ENCODE results near the gene FBXL5.

The FBXL5 gene

DNA sequence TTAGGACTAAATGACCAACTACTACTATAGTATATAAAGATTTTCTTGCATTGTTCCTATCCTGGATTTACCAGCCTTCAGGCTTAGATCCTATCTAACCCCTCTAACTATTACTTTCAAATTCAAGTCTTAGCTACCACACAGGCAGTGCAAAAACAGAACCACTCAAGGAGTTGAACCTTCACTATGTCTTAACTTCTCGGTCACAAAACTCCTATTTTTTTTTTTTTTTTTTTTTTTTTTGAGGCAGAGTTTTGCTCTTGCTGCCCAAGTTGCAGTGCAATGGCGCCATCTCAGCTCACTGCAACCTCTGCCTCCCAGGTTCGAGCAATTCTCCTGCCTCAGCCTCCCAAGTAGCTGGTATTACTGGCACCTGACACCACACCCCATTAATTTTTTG is 20.2 kb upstream of the FBXL5 start:
- DNase-seq: no peak

DNA sequence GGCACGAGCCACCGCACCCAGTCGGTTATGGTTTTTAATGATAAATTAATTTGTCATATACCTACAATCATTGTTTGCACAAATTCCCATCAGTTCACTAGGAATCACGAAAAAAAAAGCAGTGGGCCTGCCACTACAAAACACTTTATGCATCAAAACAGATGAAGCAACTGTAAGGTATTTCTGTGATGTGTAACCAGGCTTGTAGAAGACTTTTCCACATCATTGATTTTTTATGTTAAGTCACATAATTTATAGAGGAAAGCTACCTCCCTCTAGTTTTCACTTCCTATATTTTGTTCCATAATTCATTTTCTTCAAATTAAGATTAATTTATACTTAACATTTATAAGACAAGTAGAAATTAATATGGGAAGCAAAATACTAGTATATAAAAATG is 19.8 kb upstream of the FBXL5 start:
- no peak for DNase-seq

DNA sequence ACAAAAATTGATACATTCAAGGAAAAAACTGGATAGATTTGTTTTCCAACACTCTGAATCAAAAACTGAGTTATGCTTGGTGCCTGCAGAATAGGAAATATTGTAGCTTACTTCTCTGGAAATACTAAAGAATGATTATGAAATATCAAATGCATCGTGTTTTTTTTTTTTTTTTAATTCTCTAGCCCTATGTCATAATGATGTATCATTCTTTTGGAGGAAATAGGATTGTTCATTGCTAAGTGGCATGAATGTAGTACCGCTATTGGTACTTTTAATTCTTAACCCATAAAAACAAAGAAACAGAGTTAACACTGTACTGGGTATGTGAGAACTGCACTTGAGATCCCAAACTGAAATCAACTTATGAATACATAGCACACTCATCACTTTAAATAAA is 18.9 kb upstream of the FBXL5 start:
- DNase-seq: no peak

DNA sequence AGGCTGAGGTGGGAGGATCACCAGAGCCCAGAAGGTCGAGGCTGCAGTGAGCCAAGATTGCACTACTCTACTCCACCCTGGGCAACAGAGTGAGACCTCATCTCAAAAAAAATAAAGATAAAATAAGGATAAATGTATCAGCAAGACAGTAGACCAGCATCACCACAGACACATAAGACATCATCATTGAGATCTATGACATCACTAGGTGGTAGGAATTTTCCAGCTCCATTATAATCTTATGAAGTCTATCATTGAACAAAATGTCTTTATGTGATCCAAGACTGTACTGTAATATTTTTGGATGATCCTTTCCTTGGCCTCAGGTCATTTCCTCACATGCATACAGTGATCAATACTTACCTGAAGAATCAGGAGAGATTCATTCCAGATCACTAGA is 18.2 kb upstream of the FBXL5 start:
- DNase-seq: no peak

DNA sequence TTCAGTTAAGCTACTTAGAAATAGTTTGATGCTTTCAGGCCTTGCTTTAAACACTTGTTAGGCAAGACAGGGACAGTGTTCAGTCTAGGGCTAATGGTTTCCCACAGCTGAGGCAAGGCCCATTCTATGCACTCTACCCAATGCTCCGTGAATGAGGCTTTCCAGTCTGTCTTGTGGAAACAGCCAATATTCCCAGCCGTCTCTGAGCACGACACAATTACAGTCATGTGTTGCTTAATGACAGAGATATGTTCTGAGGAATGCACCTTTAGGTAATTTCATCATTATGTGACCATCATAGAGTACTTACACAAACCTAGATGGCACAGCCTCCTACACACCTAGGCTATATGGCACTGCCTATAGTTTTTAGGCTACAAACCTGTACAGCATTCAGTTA is 16.9 kb upstream of the FBXL5 start:
- DNase-seq: no peak

DNA sequence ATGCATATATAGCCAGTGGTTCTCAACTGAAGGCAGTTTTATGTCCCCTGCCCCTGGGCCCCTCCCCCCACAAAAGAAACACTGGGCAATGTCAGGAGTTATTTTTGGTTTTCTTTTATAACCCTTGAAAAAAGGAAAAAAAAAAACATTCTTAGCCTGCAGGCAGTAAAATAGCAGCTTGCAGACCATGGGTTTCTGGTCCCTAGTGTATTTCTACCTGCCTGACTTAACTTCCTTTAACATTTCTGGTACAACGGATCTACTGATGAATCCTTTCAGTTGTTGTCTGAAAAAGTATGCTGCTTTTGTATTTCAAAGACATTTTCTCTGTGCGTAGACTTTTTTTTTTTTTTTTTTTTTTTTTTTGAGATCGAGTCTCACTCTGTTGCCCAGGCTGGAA is 15.4 kb upstream of the FBXL5 start:
- DNase-seq: no peak

DNA sequence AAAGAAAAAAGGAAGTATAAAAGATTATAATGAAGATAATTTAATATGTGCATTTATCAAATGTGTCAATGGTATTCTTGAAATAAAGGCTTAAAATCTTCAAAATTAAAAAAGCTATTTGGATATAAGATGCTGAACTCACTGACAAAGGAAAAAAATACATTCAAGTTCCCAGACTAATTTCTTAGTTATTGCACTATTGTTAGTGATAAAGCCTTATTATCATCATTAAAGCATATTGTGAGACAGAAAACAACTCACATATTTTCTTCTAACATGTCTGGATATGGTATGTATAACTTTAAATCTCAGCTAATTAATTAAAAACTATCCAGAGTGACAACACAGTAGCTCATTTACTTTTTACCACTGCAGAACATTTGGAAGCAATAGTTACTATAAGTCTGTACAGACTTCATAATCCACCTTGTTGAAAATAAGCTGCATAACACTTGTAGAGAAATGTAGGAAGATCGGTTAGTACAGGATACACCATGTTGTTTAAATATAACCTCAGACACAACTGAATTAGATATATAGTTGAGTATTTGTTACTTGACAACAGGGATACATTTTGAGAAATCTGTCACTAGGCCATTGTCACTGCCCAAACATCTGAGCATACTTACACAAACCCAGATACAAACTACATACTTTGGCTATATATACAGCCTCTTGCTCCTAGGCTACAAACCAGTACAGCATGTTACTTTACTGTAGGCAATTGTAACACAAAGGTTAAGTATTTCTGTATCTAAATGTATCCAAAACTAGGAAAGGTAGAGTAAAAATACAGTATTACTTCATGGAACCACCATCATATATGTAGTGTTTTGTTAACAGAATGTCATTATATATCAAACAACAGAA is 13.6 kb upstream of the FBXL5 start:
- DNase-seq: no peak

DNA sequence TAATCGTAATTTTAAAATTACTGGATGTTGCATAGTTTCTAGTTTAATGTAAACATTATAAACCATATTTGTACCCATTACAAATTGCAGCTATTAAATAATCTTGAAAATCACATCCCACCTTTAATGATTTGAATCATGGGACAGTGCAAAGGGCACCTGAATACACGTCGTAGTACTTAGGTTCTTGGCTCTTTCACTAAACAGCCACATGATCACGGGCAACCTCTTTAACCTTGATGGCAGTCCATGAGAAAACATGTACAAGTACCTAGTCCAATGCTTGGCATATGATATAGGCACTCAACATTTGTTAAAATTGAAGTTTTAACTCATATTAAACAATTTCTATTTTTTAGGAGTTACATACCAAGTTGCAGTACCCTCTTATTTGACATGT is 11.8 kb upstream of the FBXL5 start:
- no peak for DNase-seq

DNA sequence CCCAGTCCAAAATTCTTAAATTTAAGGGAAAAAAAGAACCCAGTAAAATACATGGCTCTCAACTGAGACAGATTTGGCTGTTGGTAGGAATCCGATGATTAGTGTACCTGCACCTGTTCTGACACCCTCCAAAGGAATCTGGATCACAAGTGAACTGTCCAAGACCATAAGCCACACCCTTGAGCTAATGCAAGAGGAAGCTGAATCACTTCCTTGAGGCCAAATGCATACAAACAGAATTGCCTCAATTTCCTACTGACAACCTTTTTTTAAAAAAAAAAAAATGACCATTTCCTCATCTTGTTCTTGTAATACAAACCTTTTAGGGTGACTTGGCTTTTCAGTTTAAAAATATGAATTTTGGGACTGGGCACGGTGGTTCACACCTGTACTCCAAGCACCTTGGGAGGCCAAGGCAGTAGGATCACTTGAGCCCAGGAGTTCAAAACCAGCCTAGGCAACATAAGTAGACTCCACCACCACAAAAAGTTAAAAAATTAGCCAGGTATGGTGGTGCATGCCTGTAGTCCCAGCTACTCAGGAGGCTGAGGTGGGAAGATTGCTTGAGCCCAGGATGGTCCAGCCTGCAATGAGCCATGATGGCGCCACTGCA is 10.7 kb upstream of the FBXL5 start:
- DNase-seq: no peak

DNA sequence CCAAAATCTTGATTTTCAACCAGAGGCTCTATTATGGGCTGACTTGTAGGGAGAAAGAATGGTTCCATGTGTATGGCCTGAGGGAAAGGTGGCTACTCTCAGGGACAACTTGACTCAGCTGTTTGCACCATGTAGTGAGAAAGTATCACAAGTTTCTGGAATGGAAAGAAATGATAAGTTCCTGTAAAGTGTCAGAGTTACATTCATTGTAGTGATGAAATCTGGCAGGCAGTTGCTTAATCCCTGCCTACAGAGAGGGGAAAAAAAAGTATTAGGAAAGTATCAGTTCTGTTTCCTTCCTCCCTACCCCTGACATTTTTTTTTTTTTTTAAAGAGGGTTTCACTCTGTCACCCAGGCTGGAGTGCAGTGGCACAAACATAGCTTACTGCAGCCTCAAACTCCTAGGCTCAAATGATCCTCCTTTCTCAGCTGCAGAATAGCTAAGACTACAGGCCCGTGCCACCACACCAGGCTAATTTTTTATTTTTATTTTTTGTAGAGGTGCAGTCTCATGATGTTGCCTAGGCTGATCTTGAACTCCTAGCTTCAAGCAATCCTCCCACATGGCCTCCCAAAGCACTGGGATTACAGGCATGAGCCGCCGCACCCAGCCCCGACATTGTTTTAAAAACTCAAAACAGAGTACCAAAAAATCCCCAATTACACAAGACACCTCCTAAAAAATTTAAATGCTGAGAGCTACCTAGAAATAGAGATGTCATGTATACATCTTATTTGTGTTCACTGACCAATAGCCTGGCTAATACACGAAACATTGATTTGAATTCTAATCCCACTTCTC is 4.8 kb upstream of the FBXL5 start:
- DNase-seq: no peak

DNA sequence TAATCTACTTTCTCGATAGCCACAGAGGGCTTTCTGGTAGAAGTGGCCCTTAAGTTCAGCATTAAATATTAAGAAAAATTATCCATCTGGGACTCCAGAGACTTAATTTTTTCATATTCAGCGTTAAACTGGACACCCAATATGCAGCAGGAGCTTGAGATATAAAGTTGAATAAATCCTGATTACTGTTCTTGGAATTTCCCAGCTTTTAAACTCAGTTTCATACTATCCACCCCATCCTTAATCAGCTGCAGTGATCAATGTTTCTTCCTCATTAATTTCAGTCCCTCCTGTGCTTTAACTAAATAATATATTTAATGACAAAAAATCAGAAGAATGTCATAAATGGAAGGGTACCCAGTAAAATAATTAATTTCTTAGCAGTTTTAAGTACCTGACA is 3.6 kb upstream of the FBXL5 start:
- no peak for DNase-seq

DNA sequence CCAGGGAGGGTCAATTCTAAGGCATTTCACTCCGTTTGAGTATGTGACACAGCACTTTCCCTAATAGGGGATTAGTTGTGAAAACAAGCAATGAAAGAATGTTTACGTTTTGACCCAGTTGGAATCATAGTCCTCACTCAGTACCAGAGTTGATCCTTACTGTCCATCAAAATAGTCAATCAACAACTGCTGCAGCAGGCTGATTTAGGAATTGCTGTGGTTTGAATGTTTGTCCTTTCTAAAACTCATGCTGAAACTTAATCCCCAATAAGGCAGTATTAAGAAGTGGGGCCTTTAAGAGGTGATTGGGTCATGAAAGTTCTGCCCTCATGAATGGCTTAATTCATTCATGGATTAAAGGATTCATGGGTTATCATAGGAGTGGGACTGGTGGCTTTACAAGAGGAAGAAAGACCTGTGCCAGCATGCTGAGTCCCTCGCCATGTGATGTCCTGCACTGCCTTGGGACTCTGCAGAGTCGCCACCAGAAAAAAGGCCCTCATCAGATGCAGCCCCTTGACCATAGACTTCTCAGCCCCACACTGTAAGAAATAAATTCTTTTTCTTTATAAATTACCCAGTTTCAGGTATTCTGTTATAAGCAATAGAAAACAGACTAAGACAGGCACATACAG is 3.1 kb upstream of the FBXL5 start:
- no peak for DNase-seq

DNA sequence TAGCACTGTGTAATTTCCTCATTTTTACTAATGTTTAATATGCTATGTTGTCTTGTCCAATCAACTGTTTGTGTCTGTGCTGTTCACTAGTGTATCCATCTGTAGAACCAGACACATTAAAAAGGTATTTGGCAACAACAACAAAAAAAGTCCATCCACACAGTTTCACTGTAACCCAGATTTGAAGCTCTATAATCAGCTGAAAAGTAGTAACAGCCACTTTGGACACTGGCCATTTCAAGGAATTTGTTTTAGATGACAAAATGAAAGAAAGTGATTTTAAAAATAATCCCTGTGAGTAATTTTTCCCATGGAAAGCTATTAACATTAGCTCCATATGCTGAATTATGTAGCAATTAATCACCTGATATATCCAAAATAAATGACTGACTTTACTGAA is 2.2 kb upstream of the FBXL5 start:
- no peak for DNase-seq

DNA sequence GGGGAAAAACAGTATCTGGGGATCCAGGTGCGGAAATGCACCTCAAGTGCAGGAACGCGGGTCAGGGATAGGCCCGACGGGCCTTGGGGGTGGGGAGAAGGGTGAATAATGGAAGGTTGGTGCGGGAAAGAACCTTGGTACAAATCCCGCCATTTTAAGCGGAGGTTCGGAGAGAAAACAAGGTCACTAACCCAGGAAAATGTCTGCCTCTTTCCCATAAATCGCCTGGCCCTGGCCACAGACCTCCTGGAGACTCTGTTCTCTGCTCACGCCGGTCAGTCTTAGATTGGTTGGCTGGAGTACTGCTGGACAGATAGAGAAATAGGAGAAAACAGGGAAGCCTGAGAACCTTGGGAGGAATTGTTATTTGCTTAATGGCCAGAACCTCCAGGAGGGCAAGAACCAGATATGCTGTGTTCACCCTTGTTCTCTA is 897 bp upstream of the FBXL5 start:
- DNase-seq: no peak

DNA sequence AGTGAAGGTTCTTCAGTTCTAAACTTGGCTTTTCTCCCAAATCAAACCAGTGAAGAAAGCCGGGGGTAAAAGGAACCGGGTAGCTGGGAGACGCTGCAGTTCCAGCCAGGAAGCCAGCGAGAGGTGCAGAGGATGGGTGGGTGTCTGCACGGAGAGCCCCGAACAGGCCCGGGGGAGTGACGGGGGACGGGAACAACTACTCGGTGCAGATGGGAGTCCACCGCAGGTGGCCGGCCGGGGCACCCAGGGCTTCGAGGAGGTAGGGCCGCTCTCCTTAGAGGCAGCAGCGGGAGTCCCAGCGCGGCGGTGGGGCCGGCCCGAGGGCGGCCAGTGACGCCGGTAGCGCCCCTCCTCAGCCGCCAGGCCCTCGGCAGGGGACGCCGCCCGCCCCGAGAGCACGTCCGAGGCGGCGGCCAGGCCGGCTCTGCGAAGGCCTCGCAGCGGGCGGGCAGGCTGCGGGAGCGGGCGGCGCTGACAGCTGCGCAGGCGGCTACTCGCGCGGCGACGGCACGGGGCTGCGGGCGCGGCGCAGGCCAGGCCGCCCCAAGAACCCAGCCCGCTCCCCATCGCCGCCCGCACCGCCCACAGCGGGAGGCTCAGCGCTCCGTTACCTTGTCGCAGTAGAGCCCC is 449 bp downstream of the FBXL5 start:
- DNase-seq: peak; percentile 65

DNA sequence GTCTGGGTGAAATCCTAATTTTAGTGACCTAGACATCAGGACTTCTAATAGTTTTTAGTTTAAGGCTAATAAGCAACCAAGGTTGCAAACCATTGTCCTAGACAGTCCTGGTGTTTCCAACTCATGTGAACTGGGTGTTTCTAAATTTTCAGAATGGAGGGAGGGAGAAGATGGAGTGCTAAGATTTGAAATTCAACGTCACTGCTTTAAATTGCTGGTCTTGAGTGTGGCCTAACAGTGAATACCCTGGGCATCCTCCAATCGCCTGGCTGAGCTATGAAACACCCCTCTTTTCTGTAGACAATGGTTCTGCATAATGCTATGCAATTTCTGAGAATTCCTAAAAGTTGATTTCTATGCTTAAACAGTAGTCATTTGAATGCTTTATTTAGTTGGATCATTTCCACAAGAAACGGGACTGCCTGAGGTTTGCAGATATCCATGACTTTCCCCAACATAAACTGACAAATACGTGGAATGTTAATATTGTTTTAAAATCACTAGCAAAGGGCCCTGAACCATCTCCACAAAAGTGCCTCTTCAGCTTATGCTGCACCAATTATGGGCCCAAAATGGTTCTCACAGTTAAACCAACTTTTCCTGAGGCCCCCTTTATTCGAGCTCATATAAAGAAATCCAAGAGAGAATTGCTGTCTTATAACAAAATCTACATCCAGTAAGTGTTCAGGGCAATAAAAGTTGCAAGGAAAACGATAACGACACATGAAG is 1.1 kb downstream of the FBXL5 start:
- DNase-seq: no peak

DNA sequence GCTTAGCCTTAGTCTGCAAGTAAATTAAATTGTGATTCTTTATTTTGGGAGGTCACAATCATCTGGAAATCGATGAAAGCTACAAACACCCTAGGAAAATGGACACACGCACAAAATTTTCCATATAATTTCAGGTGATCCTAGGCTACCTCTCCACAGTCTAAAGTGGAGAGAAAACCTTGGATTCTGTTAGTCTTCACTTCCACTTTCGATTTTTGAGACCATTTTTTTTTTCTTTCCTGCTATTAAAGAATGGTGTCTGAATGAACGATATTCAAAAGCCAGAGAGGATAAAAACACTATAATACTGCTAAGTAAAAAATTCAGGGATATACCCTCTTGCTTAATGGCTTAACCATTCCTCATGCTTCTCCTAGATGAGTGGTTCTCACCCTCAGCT is 1.7 kb downstream of the FBXL5 start:
- DNase-seq: no peak

DNA sequence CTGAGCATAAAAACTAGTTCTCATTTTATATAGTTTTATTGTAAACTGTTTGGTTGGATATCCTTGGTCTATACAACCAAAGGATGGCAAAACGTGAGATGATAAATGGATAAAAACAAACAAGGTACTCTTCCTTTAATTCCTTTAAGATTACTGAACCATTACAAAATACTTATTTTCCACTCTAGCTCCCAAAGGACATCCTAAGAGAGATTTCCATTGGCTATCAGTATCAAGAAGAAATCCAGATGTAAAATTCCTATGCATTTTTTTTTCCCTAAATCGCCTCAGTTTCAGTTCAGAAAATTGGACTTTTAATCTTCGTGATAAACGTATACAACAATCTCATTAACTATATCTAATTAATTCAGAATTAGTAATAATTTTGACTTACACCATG is 2.3 kb downstream of the FBXL5 start:
- DNase-seq: no peak

DNA sequence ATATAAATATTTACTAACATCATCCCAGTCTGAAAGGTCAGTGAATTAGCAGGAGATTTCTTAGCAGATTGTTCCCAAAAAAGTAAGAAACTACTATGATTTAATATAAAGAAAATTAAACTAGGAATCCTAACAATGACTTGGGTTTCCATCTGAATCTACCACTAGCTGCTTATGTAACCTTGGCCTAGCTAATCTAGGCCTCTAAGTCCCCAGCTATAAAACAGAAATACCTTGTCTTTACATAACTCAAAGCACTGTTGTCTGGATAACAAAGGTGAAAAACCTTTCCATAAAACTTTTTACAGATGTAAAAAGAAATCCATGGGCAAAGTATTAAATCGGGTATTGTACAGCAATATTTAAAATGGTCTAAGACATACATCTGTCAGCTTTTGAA is 3.0 kb downstream of the FBXL5 start:
- DNase-seq: no peak

DNA sequence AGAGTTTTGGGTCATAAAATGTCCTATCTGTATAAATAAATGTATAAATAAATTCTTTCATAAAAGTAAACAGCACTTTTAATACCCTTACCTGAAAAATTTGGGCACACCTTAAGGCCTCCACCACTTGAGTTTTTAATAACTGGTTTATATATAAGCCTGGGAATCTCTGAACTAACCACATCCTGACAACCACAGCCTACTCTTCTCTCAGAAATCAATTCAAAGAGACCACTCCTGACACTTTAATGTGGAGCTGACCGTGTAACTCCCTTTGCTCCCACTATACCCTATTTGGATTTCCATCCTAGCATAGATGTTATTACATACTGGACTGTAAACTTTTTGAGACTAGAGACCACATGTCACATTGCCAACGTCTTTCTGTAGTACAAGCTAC is 3.5 kb downstream of the FBXL5 start:
- DNase-seq: no peak

DNA sequence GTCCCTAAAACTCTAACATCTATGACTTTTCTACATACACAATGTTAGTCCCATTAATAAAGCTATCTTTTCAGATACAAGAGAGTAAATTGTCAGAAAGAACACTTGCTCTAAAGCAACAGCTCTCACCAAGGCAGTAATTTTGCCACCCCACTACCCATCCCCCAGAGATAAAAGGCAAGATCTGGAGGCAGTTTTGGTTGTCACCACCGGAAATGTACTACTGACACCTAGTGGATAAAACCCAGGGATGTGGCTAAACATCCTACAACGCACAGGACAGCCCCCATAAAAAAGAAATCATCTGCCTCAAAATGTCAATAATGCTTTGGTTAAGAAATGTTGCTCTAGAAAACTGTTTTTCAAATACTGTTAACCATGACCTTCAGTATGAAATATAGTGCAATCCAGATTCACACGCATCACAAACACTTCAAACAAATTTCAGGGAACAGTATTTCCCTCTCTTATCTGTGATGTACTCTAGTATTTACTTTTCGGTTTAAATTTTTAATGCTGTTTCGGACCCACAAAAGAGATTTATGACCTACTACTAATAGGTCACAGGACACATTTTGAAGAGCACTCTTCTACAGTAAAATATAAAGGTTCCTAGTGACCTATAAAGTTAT is 5.1 kb downstream of the FBXL5 start:
- peak; percentile 54 for DNase-seq

DNA sequence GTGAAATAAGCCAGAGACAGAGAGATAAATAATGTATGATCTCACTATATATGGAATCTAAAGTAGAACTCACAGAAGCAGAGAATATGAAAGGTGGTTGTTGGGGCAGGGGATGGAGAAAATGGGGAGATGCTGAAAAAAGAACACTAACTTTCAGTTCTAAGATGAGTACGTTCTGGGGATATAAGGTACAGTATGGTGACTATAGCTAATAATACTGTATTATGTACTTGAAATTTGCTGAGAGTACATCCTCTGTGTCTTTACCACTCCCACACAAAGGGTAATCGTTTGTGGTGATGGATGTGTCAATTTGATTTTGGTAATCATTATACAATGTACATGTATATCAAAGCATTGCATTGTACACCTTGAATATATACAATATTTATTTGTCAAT is 6.6 kb downstream of the FBXL5 start:
- no peak for DNase-seq

Measured in stimulated activated CD8-positive, alpha-beta memory T cell treated with anti-CD3 and anti-CD28 coated beads, Interleukin-4, amount 100 ng/mL, for 48 hours (primary cell).